Memory B cell (primary cell): ENCODE data around the gene SLC31A2.
A peak's percentile ranks its signal among the peaks of the same experiment; 100 is the strongest.

Experiments used
- ATAC-seq: fragments of 150-1000 bp; cut with Tn5 transposase; 2 replicates; pipeline ENCODE4 v1.10.0; 2021; ENCODE audit warnings: low read depth, mild to moderate bottlenecking, moderate library complexity
- DNase-seq, 2 donors: peaks; one replicate each; pipeline ENCODE4 v3.0.0; 2022; ENCODE audit warnings: low spot score in 2 of 2
- H3K27ac Mint-ChIP-seq: one replicate; pipeline ENCODE4 v1.8.0; 2022; ENCODE audit warnings: mild to moderate bottlenecking, moderate library complexity, mixed read lengths
- H3K27me3 Mint-ChIP-seq: one replicate; pipeline ENCODE4 v1.8.0; 2022; ENCODE audit warnings: mixed read lengths
- H3K36me3 Mint-ChIP-seq: one replicate; pipeline ENCODE4 v1.8.0; 2022; ENCODE audit warnings: mild to moderate bottlenecking, mixed read lengths
- H3K4me1 Mint-ChIP-seq: one replicate; pipeline ENCODE4 v1.8.0; 2022; ENCODE audit warnings: mixed read lengths
- H3K4me3 Mint-ChIP-seq: one replicate; pipeline ENCODE4 v1.8.0; 2022; ENCODE audit warnings: mild to moderate bottlenecking, moderate library complexity, mixed read lengths
- H3K9me3 Mint-ChIP-seq: one replicate; pipeline ENCODE4 v1.8.0; 2022; ENCODE audit warnings: mixed read lengths

SLC31A2 gene

DNA sequence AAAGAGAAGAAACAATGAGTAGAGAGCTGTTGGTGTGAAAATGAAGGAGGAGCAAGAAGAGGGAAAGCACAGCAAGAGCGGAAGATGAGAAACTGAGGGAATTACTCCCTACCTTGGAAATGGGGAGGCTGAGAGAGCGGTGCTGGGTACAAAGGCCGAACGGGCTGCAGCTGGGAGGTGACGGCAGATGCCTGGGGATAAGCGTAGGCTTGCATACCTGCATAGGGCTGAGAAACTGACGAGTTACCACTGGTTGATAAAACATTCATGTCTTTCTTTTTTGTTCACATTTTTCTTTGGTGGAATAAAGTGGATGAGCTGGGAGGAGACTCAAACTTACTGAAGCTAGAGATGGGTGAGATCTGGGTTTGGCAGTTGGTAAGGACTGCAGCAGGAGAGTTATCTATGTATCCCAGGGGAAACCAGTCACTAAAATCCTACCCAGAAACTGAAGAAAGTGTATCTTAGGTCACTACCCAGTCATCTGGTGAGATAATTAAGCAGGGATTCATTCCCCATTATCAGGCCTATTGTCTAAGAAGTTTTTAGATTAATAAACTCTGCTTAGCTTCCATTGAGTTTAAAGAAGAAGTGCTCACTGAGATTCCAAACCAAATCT is 35.4 kb downstream of the SLC31A2 start:
- H3K27me3 Mint-ChIP-seq, result no peaks in the 10 kb centered on the region
- peaks cover 64% of the 10 kb centered on the region for H3K36me3 Mint-ChIP-seq
- DNase-seq (no peak), ATAC-seq (no peak)
- H3K4me3 Mint-ChIP-seq, result no peak overlapping the region
- H3K27ac Mint-ChIP-seq, result no peak overlapping the region
- H3K4me1 Mint-ChIP-seq, result no peaks in the 10 kb centered on the region
- no peaks in the 10 kb centered on the region for H3K9me3 Mint-ChIP-seq

DNA sequence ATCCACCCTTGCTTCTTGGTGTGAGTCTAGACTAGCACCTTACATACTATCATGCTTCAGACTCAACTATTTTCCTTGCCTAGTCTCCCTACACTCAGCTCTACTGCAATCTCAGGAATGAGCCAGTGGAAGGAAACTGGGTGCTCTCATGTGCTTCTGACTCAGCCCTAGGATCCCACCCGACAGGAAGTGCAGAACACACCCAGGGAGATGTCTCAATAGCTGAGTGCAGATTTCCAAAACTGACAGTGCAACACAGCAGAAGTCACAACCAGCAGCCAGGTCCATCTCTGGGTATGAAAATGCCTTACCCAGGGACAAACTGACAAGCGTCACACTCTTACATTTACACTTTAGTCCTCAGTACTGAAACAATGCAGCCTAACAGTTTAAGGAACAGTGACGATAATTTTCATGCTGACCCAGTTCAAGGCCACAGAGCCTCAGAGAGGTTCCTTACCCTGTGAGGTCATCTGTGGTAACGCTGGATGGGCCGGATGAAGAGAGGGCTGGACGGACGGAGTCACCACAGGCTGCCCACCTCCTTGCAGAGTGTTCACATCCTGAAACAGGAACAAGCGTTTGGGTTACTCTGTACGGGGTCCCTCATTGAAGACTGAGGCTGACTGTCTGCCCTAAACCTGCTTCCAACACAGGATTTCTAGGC is 37.3 kb downstream of the SLC31A2 start:
- DNase-seq, result no peak
- no peak for ATAC-seq
- Mint-ChIP-seq H3K9me3 (no peaks in the 10 kb centered on the region), H3K4me3 (no peak overlapping the region), H3K27ac (no peak overlapping the region), H3K4me1 (no peaks in the 10 kb centered on the region), H3K36me3 (peaks cover 51% of the 10 kb centered on the region), H3K27me3 (no peaks in the 10 kb centered on the region)

DNA sequence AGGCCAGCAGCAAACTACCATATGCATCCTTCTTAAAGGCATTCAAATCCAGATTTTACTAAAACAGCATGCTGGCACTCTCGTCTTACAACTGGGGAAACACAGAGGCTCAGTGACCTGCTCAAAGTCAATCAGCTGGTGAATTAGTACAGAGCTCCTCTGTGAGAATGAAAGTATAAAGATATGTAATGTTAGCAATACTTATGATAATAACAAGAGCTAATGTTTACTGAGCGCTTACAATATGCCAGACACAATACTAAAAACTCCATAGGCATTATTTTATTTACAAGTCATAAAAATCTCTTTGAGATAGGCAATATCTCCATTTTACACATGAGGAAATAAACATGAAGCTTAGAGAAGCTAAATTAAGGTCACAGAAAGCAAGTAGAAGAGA is 41.6 kb downstream of the SLC31A2 start:
- no peak for ATAC-seq
- no peaks in the 10 kb centered on the region for H3K27me3 Mint-ChIP-seq
- no peaks in the 10 kb centered on the region for H3K9me3 Mint-ChIP-seq
- no peak overlapping the region for H3K4me3 Mint-ChIP-seq
- H3K36me3 Mint-ChIP-seq, result peaks cover 34% of the 10 kb centered on the region
- H3K27ac Mint-ChIP-seq, result no peak overlapping the region
- DNase-seq, result no peak
- H3K4me1 Mint-ChIP-seq, result no peaks in the 10 kb centered on the region

DNA sequence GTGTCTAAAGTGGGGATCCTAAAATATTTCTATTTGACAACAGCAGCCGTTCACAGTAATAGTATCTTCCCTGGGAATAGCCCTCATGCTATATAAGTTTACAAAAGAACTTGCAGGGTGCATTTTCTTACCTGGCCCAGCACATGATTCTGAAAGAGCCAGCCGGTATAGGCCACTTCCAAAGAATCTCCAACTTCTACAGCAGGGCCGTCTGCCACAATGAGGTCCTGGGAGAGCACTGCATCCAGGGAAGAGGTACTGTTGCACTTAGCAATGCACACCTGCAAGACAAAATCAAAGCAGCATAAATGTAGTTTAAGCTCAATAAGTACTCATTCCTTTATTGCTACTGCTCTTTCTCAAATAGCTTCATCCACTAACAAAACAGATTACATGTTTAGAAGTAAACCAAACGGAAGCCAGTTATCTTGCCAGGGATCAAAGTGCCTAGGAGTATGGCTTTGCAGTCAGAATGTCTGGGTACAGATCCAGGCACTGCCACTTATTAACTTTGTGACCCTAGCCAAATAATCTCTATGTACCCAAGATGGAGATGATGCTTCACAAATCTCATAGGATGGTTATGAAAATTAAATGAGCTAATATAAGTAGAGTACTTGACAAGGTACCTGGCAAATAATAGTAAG is 49.0 kb downstream of the SLC31A2 start:
- no peaks in the 10 kb centered on the region for H3K4me1 Mint-ChIP-seq
- H3K27ac Mint-ChIP-seq, result peak overlapping the region; percentile 24
- no peaks in the 10 kb centered on the region for H3K27me3 Mint-ChIP-seq
- no peaks in the 10 kb centered on the region for H3K9me3 Mint-ChIP-seq
- ATAC-seq, result no peak
- peaks cover 38% of the 10 kb centered on the region for H3K36me3 Mint-ChIP-seq
- DNase-seq, result no peak
- no peak overlapping the region for H3K4me3 Mint-ChIP-seq

DNA sequence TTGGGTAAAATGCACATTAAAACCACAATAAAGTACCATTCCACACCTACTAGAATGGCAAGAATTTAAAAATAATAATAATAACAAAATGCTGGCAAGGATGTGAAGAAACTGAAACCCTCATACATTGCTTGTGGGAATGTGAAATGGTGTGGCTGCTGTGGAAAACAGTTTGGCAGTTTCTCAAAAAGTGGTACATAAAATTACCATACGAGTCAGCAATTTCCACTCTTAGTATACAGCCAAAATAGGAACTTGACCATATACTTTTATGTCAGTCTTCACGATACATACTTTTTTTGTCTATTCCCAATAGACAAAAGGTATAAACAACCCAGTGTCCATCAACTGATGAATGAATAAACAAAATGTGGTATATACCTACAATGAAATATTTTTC is 54.6 kb downstream of the SLC31A2 start:
- H3K4me3 Mint-ChIP-seq, result no peak overlapping the region
- H3K9me3 Mint-ChIP-seq, result no peaks in the 10 kb centered on the region
- no peaks in the 10 kb centered on the region for H3K4me1 Mint-ChIP-seq
- ATAC-seq (no peak), DNase-seq (no peak)
- peaks cover 38% of the 10 kb centered on the region for H3K36me3 Mint-ChIP-seq
- H3K27me3 Mint-ChIP-seq, result no peaks in the 10 kb centered on the region
- no peak overlapping the region for H3K27ac Mint-ChIP-seq

DNA sequence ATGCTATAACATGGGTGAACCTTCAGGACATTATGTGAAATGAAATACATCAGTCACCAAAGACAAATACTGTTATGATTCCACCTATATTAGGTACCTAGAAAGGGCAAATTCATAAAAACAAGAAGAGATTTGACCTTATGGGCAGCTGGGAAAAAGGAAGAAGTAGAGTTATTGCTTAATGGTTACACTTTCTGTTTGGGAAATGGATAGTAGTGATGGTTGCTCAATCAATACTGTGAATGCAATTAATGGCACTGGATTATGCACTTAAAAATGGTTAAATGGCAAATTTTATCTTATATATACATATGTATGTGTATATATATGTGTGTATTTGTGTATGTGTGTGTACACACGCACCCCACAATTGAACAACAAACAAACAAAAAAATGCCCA is 55.1 kb downstream of the SLC31A2 start:
- Mint-ChIP-seq H3K4me3 (no peak overlapping the region), H3K9me3 (no peaks in the 10 kb centered on the region), H3K27me3 (no peaks in the 10 kb centered on the region)

DNA sequence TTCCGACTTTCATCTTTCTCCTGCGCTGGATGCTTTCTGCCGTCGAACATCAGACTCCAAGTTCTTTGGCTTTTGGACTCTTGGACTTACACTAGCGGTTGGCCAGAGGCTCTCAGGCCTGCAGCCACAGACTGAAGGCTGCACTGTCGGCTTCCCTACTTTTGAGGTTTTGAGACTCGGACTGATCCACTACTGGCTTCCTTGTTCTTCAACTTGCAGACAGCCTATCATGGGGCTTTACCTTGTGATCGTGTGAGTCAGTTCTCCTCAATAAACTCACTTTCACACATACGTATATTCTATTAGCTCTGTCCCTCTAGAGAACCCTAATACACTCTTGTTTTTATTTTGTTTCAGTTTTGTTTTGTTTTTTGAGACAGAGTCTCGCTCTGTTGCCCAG is 60.0 kb downstream of the SLC31A2 start:
- Mint-ChIP-seq H3K27ac (no peak overlapping the region), H3K4me1 (peaks cover 12% of the 10 kb centered on the region), H3K36me3 (peaks cover 30% of the 10 kb centered on the region), H3K27me3 (no peaks in the 10 kb centered on the region), H3K4me3 (no peak overlapping the region), H3K9me3 (no peaks in the 10 kb centered on the region)
- no peak for ATAC-seq
- DNase-seq, result no peak

More for the DNA sequence above, 55.1 kb downstream of the SLC31A2 start:
- H3K4me1 Mint-ChIP-seq, result no peaks in the 10 kb centered on the region
- H3K27ac Mint-ChIP-seq, result no peak overlapping the region
- peaks cover 38% of the 10 kb centered on the region for H3K36me3 Mint-ChIP-seq
- ATAC-seq (no peak), DNase-seq (no peak)
